Neural progenitor cell (in vitro differentiated cells): ENCODE data around the gene MEF2D. TPM values are rescaled to one million over a fixed set of nuclear protein-coding genes. Genes with fewer than 3 reads are reported as not detected.
A peak's percentile ranks its signal among the peaks of the same experiment; 100 is the strongest.

Source experiments
- DNase-seq: peaks from one replicate; pipeline ENCODE4 v3.0.0-alpha.2; 2016; ENCODE audit warnings: low spot score
- H2AFZ ChIP-seq: fragments of 200-600 bp; sonication (generic); replicated peaks from 2 replicates; pipeline ENCODE4 v1.6.1; 2016; ENCODE audit warnings: antibody characterized with exemption
- H3F3A ChIP-seq: fragments of 200-600 bp; sonication (generic); 2 replicates; pipeline ENCODE4 v1.6.1; 2016; ENCODE audit warnings: antibody characterized with exemption, low read depth
- H3K27ac ChIP-seq: fragments of 200-600 bp; sonication (generic); 2 replicates; pipeline ENCODE4 v1.5.1; 2016; ENCODE audit warnings: mild to moderate bottlenecking
- H3K27me3 ChIP-seq: fragments of 200-600 bp; sonication (generic); 2 replicates; pipeline ENCODE4 v1.6.1; 2016; ENCODE audit warnings: mild to moderate bottlenecking, moderate library complexity
- H3K36me3 ChIP-seq: fragments of 200-600 bp; sonication (generic); 2 replicates; pipeline ENCODE4 v1.5.1; 2016
- H3K4me1 ChIP-seq: fragments of 200-600 bp; sonication (generic); 2 replicates; pipeline ENCODE4 v1.6.1; 2016; ENCODE audit warnings: mixed run types
- H3K4me2 ChIP-seq: fragments of 200-600 bp; sonication (generic); 2 replicates; pipeline ENCODE4 v1.6.1; 2016
- H3K4me3 ChIP-seq: fragments of 200-600 bp; sonication (generic); 2 replicates; pipeline ENCODE4 v1.5.1; 2016
- H3K79me2 ChIP-seq: fragments of 200-600 bp; sonication (generic); 2 replicates; pipeline ENCODE4 v1.6.1; 2016; ENCODE audit warnings: low read depth
- H3K9ac ChIP-seq: fragments of 200-600 bp; sonication (generic); 2 replicates; pipeline ENCODE4 v1.6.1; 2016
- H3K9me3 ChIP-seq: fragments of 200-600 bp; sonication (generic); 2 replicates; pipeline ENCODE4 v1.5.1; 2016; ENCODE audit warnings: low read depth
- H4K20me1 ChIP-seq: fragments of 200-600 bp; sonication (generic); 2 replicates; pipeline ENCODE4 v1.6.1; 2016; ENCODE audit warnings: low read depth
- H3K27ac Mint-ChIP-seq: 3 replicates; pipeline ENCODE4 v1.8.0; 2021; ENCODE audit warnings: mixed read lengths
- H3K27me3 Mint-ChIP-seq: 2 replicates; pipeline ENCODE4 v1.8.0; 2022; ENCODE audit warnings: low read depth, mild to moderate bottlenecking, inconsistent platforms, moderate library complexity, mixed read lengths; ENCODE audit not compliant: insufficient read depth
- H3K36me3 Mint-ChIP-seq: 3 replicates; pipeline ENCODE4 v1.8.0; 2021; ENCODE audit warnings: mixed read lengths
- H3K4me1 Mint-ChIP-seq: 3 replicates; pipeline ENCODE4 v1.8.0; 2021; ENCODE audit warnings: mixed read lengths
- H3K4me3 Mint-ChIP-seq: 3 replicates; pipeline ENCODE4 v1.8.0; 2021; ENCODE audit warnings: mild to moderate bottlenecking, moderate library complexity, mixed read lengths
- H3K9me3 Mint-ChIP-seq: 3 replicates; pipeline ENCODE4 v1.8.0; 2020; ENCODE audit warnings: mixed read lengths
- CTCF ChIP-seq: fragments of 200-600 bp; sonication (generic); IDR thresholded peaks from 2 replicates; pipeline ENCODE4 v1.5.1; 2017; ENCODE audit warnings: antibody characterized with exemption, mild to moderate bottlenecking
- EZH2 ChIP-seq: fragments of 200-600 bp; sonication (generic); IDR thresholded peaks from 2 replicates; pipeline ENCODE4 v1.6.1; 2017; ENCODE audit warnings: antibody characterized with exemption, mild to moderate bottlenecking, moderate library complexity
- EZH2phosphoT487 ChIP-seq: fragments of 200-600 bp; sonication (generic); IDR thresholded peaks from 2 replicates; pipeline ENCODE4 v1.6.1; 2017; ENCODE audit warnings: antibody characterized with exemption
- total RNA-seq: library from RNA; depleted of rRNA; stranded (reverse); fragments of >200 nt; gene quantifications from 2 replicates; pipeline ENCODE4 v1.2.3, GENCODE V29; 2015; ENCODE audit warnings: low replicate concordance

Gene MEF2D
- total RNA-seq, 1 donor from 2014 or later, result 1.8 TPM

- peaks cover 12% of the 10 kb centered on the region for H3K79me2 ChIP-seq
- no peaks in the 10 kb centered on the region for H3K9me3 ChIP-seq
- peaks cover 17% of the 10 kb centered on the region for H3F3A ChIP-seq
- no peak for DNase-seq
- peak overlapping the region; percentile 57 for H3K27ac Mint-ChIP-seq
- H3K4me3 Mint-ChIP-seq, result peak overlapping the region; percentile 66
- H3K27me3 ChIP-seq, result no peaks in the 10 kb centered on the region
- H4K20me1 ChIP-seq, result peaks cover 89% of the 10 kb centered on the region
- H3K27ac ChIP-seq, result no peak overlapping the region
- peaks cover under 1% of the 10 kb centered on the region for H3K36me3 Mint-ChIP-seq
- no peak overlapping the region for H3K9ac ChIP-seq
- H3K36me3 ChIP-seq, result no peaks in the 10 kb centered on the region
- TF ChIP-seq EZH2, result no peak
- no peak for TF ChIP-seq EZH2phosphoT487
- no peak for TF ChIP-seq CTCF
- H3K4me1 ChIP-seq, result peaks cover 43% of the 10 kb centered on the region
- H3K27me3 Mint-ChIP-seq, result peaks cover under 1% of the 10 kb centered on the region
- peak overlapping the region; percentile 17 for H3K4me3 ChIP-seq
- peak overlapping the region; percentile 68 for H3K4me2 ChIP-seq
- H2AFZ ChIP-seq, result no peak overlapping the region
- H3K9me3 Mint-ChIP-seq, result no peaks in the 10 kb centered on the region
- H3K4me1 Mint-ChIP-seq, result peaks cover 67% of the 10 kb centered on the region
These were observed 10.7 kb downstream of the MEF2D start for GRCh38 chr1:156489935-156490293.

- H3K9me3 Mint-ChIP-seq, result no peaks in the 10 kb centered on the region
- no peak overlapping the region for H3K27ac Mint-ChIP-seq
- no peaks in the 10 kb centered on the region for H3K36me3 Mint-ChIP-seq
- Histone ChIP-seq H3K36me3 (no peaks in the 10 kb centered on the region), H3K79me2 (peaks cover 12% of the 10 kb centered on the region), H3K9me3 (no peaks in the 10 kb centered on the region), H3K4me1 (peaks cover 43% of the 10 kb centered on the region), H3K4me2 (peak overlapping the region; percentile 68), H3F3A (peaks cover 17% of the 10 kb centered on the region), H2AFZ (no peak overlapping the region), H4K20me1 (peaks cover 83% of the 10 kb centered on the region), H3K27me3 (no peaks in the 10 kb centered on the region), H3K4me3 (no peak overlapping the region), H3K27ac (no peak overlapping the region), H3K9ac (peak overlapping the region; percentile 4)
- peak overlapping the region; percentile 6 for H3K4me3 Mint-ChIP-seq
- DNase-seq, result peak; percentile 77
- no peaks in the 10 kb centered on the region for H3K27me3 Mint-ChIP-seq
- no peak for TF ChIP-seq EZH2
- TF ChIP-seq CTCF, result peak; percentile 12
- H3K4me1 Mint-ChIP-seq, result peaks cover 67% of the 10 kb centered on the region
These were observed 11.2 kb downstream of the MEF2D start for GRCh38 chr1:156489166-156489934.

GRCh38 chr1:156488566-156489165, 11.9 kb downstream of the MEF2D start:
- Histone ChIP-seq H3K4me2 (peak overlapping the region; percentile 68), H3F3A (peaks cover 16% of the 10 kb centered on the region), H3K9me3 (no peaks in the 10 kb centered on the region), H2AFZ (no peak overlapping the region), H3K27ac (no peak overlapping the region), H3K4me3 (no peak overlapping the region), H4K20me1 (peaks cover 76% of the 10 kb centered on the region), H3K4me1 (peaks cover 42% of the 10 kb centered on the region), H3K27me3 (no peaks in the 10 kb centered on the region), H3K79me2 (peaks cover 12% of the 10 kb centered on the region), H3K36me3 (no peaks in the 10 kb centered on the region), H3K9ac (peak overlapping the region; percentile 4)
- DNase-seq, result no peak
- no peak overlapping the region for H3K4me3 Mint-ChIP-seq
- TF ChIP-seq EZH2 (no peak), CTCF (no peak), EZH2phosphoT487 (no peak)
- H3K27me3 Mint-ChIP-seq, result no peaks in the 10 kb centered on the region
- no peaks in the 10 kb centered on the region for H3K9me3 Mint-ChIP-seq
- H3K36me3 Mint-ChIP-seq, result no peaks in the 10 kb centered on the region
- H3K27ac Mint-ChIP-seq, result no peak overlapping the region
- H3K4me1 Mint-ChIP-seq, result peaks cover 66% of the 10 kb centered on the region
